ENCODE measurements around the gene LRRK1.

The LRRK1 gene

GRCh38 chr15:100893964-100894295 lies 25.2 kb upstream of the LRRK1 start:
- TF ChIP-seq TAF1 (IDR thresholded peaks at IDR 0.05; ENCODE audit: borderline replicate concordance, insufficient read depth, low read length) (no peak), SIN3A (IDR thresholded peaks at IDR 0.05; ENCODE audit: borderline replicate concordance, insufficient read depth, low read length) (no peak), FOXP2 (optimal IDR thresholded peaks at IDR 0.05; ENCODE audit: borderline replicate concordance, extremely low read depth, extremely low read length, insufficient read depth) (no peak), POLR2AphosphoS5 (IDR thresholded peaks at IDR 0.05; ENCODE audit: low read depth, low read length) (no peak)
- TF ChIP-seq, protein P1, sequence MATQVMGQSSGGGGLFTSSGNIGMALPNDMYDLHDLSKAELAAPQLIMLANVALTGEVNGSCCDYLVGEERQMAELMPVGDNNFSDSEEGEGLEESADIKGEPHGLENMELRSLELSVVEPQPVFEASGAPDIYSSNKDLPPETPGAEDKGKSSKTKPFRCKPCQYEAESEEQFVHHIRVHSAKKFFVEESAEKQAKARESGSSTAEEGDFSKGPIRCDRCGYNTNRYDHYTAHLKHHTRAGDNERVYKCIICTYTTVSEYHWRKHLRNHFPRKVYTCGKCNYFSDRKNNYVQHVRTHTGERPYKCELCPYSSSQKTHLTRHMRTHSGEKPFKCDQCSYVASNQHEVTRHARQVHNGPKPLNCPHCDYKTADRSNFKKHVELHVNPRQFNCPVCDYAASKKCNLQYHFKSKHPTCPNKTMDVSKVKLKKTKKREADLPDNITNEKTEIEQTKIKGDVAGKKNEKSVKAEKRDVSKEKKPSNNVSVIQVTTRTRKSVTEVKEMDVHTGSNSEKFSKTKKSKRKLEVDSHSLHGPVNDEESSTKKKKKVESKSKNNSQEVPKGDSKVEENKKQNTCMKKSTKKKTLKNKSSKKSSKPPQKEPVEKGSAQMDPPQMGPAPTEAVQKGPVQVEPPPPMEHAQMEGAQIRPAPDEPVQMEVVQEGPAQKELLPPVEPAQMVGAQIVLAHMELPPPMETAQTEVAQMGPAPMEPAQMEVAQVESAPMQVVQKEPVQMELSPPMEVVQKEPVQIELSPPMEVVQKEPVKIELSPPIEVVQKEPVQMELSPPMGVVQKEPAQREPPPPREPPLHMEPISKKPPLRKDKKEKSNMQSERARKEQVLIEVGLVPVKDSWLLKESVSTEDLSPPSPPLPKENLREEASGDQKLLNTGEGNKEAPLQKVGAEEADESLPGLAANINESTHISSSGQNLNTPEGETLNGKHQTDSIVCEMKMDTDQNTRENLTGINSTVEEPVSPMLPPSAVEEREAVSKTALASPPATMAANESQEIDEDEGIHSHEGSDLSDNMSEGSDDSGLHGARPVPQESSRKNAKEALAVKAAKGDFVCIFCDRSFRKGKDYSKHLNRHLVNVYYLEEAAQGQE (IDR thresholded peaks at IDR 0.05; ENCODE audit: insufficient read depth in 1 of 2, low read depth in 2 of 2, low read length in 2 of 2), result no peak

DNA sequence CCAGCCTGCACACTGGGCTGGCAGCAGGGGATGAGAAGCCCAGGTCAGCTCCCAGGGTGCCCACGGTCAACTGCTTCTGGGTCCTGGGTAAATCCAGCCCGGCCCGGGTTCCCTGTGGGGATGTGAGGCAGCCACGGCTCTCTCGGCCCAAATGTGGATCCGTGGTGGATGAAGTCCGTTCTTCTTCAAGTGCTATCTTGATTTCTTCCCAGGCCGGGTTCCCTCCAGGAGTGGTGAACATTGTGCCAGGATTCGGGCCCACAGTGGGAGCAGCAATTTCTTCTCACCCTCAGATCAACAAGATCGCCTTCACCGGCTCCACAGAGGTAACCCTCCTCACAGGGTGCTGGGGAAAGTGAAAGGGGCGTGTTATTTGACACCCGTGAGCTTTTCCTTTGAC lies 23.4 kb upstream of the LRRK1 start:
- TF ChIP-seq FOXP2 (optimal IDR thresholded peaks at IDR 0.05; ENCODE audit: borderline replicate concordance, extremely low read depth, extremely low read length, insufficient read depth), result no peak

DNA sequence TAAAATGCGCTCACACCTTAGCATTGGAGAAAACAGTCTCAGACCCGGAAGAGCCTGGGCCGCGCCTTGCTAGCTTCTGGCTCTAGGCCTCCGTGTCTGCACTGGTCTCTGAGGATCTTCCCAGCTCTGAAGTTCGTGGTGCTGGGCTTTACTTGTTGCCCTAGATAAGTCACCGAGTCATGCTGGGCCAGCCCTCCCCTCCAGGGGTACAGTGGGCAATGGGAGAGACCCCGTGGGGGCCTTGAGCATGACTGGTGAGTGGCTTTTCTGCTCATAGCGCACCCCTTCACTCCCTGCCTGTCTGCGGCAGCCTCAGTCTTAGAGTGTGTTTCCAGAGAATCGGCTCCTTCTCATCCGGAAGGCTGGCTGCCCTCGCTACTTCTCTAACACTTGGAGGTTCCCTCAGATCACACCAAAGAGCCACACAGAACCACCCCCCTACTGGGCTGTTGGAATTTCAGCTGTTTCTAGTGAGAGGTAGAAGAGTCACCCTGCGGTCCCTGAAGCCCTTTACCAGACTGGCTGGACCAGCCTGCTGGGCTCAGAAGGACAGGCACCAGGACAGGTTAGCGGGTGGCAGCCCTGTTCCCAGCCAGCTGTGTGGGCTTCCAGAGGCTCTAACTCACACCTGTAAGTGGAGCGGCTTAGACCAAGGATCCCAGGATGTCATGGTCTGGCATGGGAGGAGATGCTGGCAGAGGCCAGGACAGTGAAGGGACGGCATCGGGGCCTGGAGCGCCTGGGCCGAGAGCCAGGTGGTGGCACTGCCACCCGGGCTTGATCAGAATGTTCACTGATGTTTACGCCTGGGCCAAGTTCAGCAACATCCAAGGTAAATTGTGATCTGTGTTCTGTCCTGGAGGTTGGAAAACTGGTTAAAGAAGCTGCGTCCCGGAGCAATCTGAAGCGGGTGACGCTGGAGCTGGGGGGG lies 21.7 kb upstream of the LRRK1 start:
- TF ChIP-seq SIN3A (IDR thresholded peaks at IDR 0.05; ENCODE audit: borderline replicate concordance, insufficient read depth, low read length), result no peak

GRCh38 chr15:100898152-100898490 lies 21.0 kb upstream of the LRRK1 start:
- TF ChIP-seq TAF1 (IDR thresholded peaks at IDR 0.05; ENCODE audit: borderline replicate concordance, insufficient read depth, low read length) (no peak), SIN3A (IDR thresholded peaks at IDR 0.05; ENCODE audit: borderline replicate concordance, insufficient read depth, low read length) (no peak), POLR2AphosphoS5 (IDR thresholded peaks at IDR 0.05; ENCODE audit: low read depth, low read length) (no peak), FOXP2 (optimal IDR thresholded peaks at IDR 0.05; ENCODE audit: borderline replicate concordance, extremely low read depth, extremely low read length, insufficient read depth) (no peak)
- TF ChIP-seq, protein P1 (IDR thresholded peaks at IDR 0.05; ENCODE audit: insufficient read depth in 1 of 2, low read depth in 2 of 2, low read length in 2 of 2), result no peak

- TF ChIP-seq TAF1 (IDR thresholded peaks at IDR 0.05; ENCODE audit: borderline replicate concordance, insufficient read depth, low read length) (no peak), SIN3A (IDR thresholded peaks at IDR 0.05; ENCODE audit: borderline replicate concordance, insufficient read depth, low read length) (no peak), FOXP2 (optimal IDR thresholded peaks at IDR 0.05; ENCODE audit: borderline replicate concordance, extremely low read depth, extremely low read length, insufficient read depth) (no peak), POLR2AphosphoS5 (IDR thresholded peaks at IDR 0.05; ENCODE audit: low read depth, low read length) (no peak)
- TF ChIP-seq, protein P1 (IDR thresholded peaks at IDR 0.05; ENCODE audit: insufficient read depth in 1 of 2, low read depth in 2 of 2, low read length in 2 of 2), result no peak
These were observed 20.3 kb upstream of the LRRK1 start for GRCh38 chr15:100898661-100899462.

- TF ChIP-seq TAF1 (IDR thresholded peaks at IDR 0.05; ENCODE audit: borderline replicate concordance, insufficient read depth, low read length) (no peak), FOXP2 (optimal IDR thresholded peaks at IDR 0.05; ENCODE audit: borderline replicate concordance, extremely low read depth, extremely low read length, insufficient read depth) (no peak), POLR2AphosphoS5 (IDR thresholded peaks at IDR 0.05; ENCODE audit: low read depth, low read length) (no peak), SIN3A (IDR thresholded peaks at IDR 0.05; ENCODE audit: borderline replicate concordance, insufficient read depth, low read length) (no peak)
- TF ChIP-seq, protein P1 (IDR thresholded peaks at IDR 0.05; ENCODE audit: insufficient read depth in 1 of 2, low read depth in 2 of 2, low read length in 2 of 2), result no peak
These were observed 19.6 kb upstream of the LRRK1 start for GRCh38 chr15:100899601-100900000.
